Activated T-helper 2 cell treated with anti-CD3 and anti-CD28 coated beads, Interferon-gamma antibody, Interleukin-2, Interleukin-4, amounts not matched to agents 10 μg/mL and 5 μg/mL and 100 μg/mL, durations not matched to agents 14 hours and 24 hours and 36 hours (primary cell): Measurements from ENCODE around the gene SLC10A1. TPM values are rescaled to one million over a fixed set of nuclear protein-coding genes. Genes with fewer than 3 reads are reported as not detected.

Experiments
- DNase-seq: peaks from one replicate; pipeline ENCODE4 v3.0.0; 2021; ENCODE audit warnings: low spot score
- H3K27ac Mint-ChIP-seq: one replicate; pipeline ENCODE4 v1.8.0; 2021; ENCODE audit warnings: mixed read lengths
- H3K27me3 Mint-ChIP-seq: one replicate; pipeline ENCODE4 v1.8.0; 2021; ENCODE audit warnings: low read depth, mixed read lengths
- H3K36me3 Mint-ChIP-seq: one replicate; pipeline ENCODE4 v1.8.0; 2021; ENCODE audit warnings: low read depth, mixed read lengths
- H3K4me1 Mint-ChIP-seq: one replicate; pipeline ENCODE4 v1.8.0; 2021; ENCODE audit warnings: low read depth, mixed read lengths
- H3K4me3 Mint-ChIP-seq: one replicate; pipeline ENCODE4 v1.8.0; 2021; ENCODE audit warnings: low read depth, mild to moderate bottlenecking, moderate library complexity, mixed read lengths
- H3K9me3 Mint-ChIP-seq: one replicate; pipeline ENCODE4 v1.8.0; 2021; ENCODE audit warnings: mixed read lengths
- intact Hi-C: fragments of 100-400 bp; cut with micrococcal nuclease; formaldehyde crosslinking; loops from one replicate; pipeline ENCODE4 v1.15.1; 2023
- total RNA-seq: library from RNA; stranded (reverse); gene quantifications from 2 replicates; pipeline ENCODE4 v1.2.3, GENCODE V29; 2022

The SLC10A1 gene
- not detected in 2 replicates for total RNA-seq

- Mint-ChIP-seq H3K27me3 (peaks cover 5% of the 10 kb centered on the region), H3K36me3 (no peaks in the 10 kb centered on the region), H3K4me3 (no peak within 1 kb of the TSS), H3K4me1 (no peaks in the 10 kb centered on the region), H3K9me3 (no peaks in the 10 kb centered on the region), H3K27ac (no peak within 1 kb of the TSS)
- no peak for DNase-seq
- intact Hi-C loops = no loop called here
Measured at GRCh38 chr14:69796797-69797500, at the start of gene SLC10A1. SLC10A1 (minus strand) TSS chr14:69797241; CDS start chr14:69797155, 86 bp downstream.

DNA sequence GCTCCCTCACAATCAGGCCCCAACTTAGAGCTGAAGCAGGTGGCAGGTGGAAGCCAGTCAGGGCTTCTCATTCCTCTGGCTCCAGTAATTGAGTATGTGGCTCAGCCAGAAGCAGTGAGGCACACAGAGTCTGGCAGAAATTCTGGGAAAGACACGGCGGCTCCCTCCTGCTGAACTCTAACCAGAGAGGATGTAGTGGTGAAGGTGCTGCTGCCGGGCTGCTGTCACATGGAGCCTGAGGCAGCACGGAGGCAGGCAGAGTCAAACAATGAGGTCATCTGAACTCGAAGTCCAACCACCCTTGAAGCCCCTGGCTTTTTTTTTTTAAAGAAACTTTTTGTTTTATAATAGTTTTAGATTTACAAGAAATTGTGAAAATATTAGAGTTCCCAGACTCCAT, 48.7 kb upstream of the SLC10A1 start:
- H3K4me3 Mint-ChIP-seq = no peak overlapping the region
- intact Hi-C loops = no loop called here
- no peaks in the 10 kb centered on the region for H3K4me1 Mint-ChIP-seq
- no peak for DNase-seq
- no peaks in the 10 kb centered on the region for H3K9me3 Mint-ChIP-seq
- no peak overlapping the region for H3K27ac Mint-ChIP-seq
- no peaks in the 10 kb centered on the region for H3K36me3 Mint-ChIP-seq
- peaks cover 11% of the 10 kb centered on the region for H3K27me3 Mint-ChIP-seq

- H3K9me3 Mint-ChIP-seq = no peaks in the 10 kb centered on the region
- H3K27me3 Mint-ChIP-seq = peaks cover 11% of the 10 kb centered on the region
- H3K4me3 Mint-ChIP-seq = no peak overlapping the region
- intact Hi-C loops = no loop called here
- H3K4me1 Mint-ChIP-seq = no peaks in the 10 kb centered on the region
- no peaks in the 10 kb centered on the region for H3K36me3 Mint-ChIP-seq
- H3K27ac Mint-ChIP-seq = no peak overlapping the region
- no peak for DNase-seq
Measured at GRCh38 chr14:69845050-69845581, 48.1 kb upstream of the SLC10A1 start.

- Mint-ChIP-seq H3K4me1 (no peaks in the 10 kb centered on the region), H3K27me3 (peaks cover 11% of the 10 kb centered on the region), H3K9me3 (no peaks in the 10 kb centered on the region), H3K36me3 (no peaks in the 10 kb centered on the region), H3K4me3 (no peak overlapping the region), H3K27ac (no peak overlapping the region)
- intact Hi-C loops = no loop called here
- no peak for DNase-seq
Measured at GRCh38 chr14:69844171-69844570, 47.1 kb upstream of the SLC10A1 start.

GRCh38 chr14:69842686-69843420, 45.8 kb upstream of the SLC10A1 start:
- H3K27me3 Mint-ChIP-seq = peaks cover 7% of the 10 kb centered on the region
- intact Hi-C loops = no loop called here
- no peak overlapping the region for H3K4me3 Mint-ChIP-seq
- H3K36me3 Mint-ChIP-seq = no peaks in the 10 kb centered on the region
- no peaks in the 10 kb centered on the region for H3K4me1 Mint-ChIP-seq
- no peaks in the 10 kb centered on the region for H3K9me3 Mint-ChIP-seq
- no peak overlapping the region for H3K27ac Mint-ChIP-seq
- no peak for DNase-seq

- H3K36me3 Mint-ChIP-seq = no peaks in the 10 kb centered on the region
- no peak for DNase-seq
- H3K9me3 Mint-ChIP-seq = no peaks in the 10 kb centered on the region
- intact Hi-C loops = no loop called here
- H3K27ac Mint-ChIP-seq = no peak overlapping the region
- H3K27me3 Mint-ChIP-seq = peaks cover 4% of the 10 kb centered on the region
- H3K4me1 Mint-ChIP-seq = no peaks in the 10 kb centered on the region
- H3K4me3 Mint-ChIP-seq = no peak overlapping the region
Measured at GRCh38 chr14:69841656-69842055, 44.6 kb upstream of the SLC10A1 start.

- no peak overlapping the region for H3K27ac Mint-ChIP-seq
- intact Hi-C loops = no loop called here
- peaks cover 8% of the 10 kb centered on the region for H3K27me3 Mint-ChIP-seq
Measured at GRCh38 chr14:69839661-69840060, 42.6 kb upstream of the SLC10A1 start.

DNA sequence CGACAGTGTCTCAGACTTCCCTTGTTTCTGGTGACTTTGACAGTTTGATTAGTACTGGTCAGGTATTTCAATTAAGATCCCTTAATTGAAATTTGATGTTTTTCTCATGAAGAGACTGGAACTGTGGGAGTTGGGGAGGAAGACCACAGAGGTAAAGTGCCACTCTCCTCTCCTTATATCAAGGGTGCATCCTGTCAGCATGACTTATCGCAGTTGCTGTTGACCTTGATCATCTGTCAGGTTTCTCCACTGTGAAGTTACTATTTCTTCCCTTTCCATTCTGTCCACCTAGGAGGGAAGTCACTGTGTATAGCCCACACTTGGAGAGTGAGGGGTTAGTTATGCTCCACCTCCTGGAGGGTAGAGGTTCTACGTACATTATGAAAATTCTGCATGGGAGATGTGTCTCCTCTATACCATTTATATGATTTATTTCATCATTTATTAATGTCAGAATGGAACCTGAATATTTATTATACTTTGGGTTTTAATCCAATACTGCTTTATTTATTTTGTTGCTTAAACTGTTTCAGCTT, 41.9 kb upstream of the SLC10A1 start:
- Mint-ChIP-seq H3K9me3 (no peaks in the 10 kb centered on the region), H3K4me3 (no peak overlapping the region), H3K27me3 (peaks cover 11% of the 10 kb centered on the region), H3K36me3 (no peaks in the 10 kb centered on the region), H3K27ac (no peak overlapping the region), H3K4me1 (no peaks in the 10 kb centered on the region)
- intact Hi-C loops = no loop called here
- no peak for DNase-seq

More at GRCh38 chr14:69839661-69840060, 42.6 kb upstream of the SLC10A1 start:
- Mint-ChIP-seq H3K4me1 (no peaks in the 10 kb centered on the region), H3K4me3 (no peak overlapping the region), H3K36me3 (no peaks in the 10 kb centered on the region), H3K9me3 (no peaks in the 10 kb centered on the region)
- no peak for DNase-seq

DNA sequence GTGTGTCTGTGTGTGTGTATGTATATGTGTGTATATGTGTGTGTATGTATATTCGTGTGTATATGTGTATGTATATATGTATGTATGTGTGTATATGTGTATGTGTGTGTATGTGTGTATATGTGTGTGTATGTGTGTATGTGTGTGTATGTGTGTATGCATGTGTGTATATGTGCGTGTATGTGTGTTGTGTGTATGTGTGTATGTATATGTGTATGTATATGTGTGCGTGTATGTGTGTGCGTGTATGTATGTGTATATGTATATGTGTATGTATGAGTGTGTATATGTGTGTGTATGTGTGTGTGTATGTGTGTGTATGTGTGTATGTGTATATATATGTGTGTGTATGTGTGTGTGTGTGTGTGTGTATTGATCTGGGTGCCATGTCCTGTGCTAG, 31.8 kb upstream of the SLC10A1 start:
- H3K4me3 Mint-ChIP-seq = no peak overlapping the region
- no peaks in the 10 kb centered on the region for H3K4me1 Mint-ChIP-seq
- intact Hi-C loops = no loop called here
- DNase-seq = no peak
- peaks cover 14% of the 10 kb centered on the region for H3K27me3 Mint-ChIP-seq
- no peaks in the 10 kb centered on the region for H3K36me3 Mint-ChIP-seq
- no peak overlapping the region for H3K27ac Mint-ChIP-seq
- no peaks in the 10 kb centered on the region for H3K9me3 Mint-ChIP-seq

GRCh38 chr14:69828354-69828753, 31.3 kb upstream of the SLC10A1 start:
- no peak overlapping the region for H3K27ac Mint-ChIP-seq
- no peak overlapping the region for H3K4me3 Mint-ChIP-seq
- intact Hi-C loops = no loop called here
- no peaks in the 10 kb centered on the region for H3K4me1 Mint-ChIP-seq
- no peak for DNase-seq
- no peaks in the 10 kb centered on the region for H3K9me3 Mint-ChIP-seq
- H3K27me3 Mint-ChIP-seq = peaks cover 11% of the 10 kb centered on the region
- no peaks in the 10 kb centered on the region for H3K36me3 Mint-ChIP-seq

- H3K4me3 Mint-ChIP-seq = no peak overlapping the region
- DNase-seq = no peak
- H3K4me1 Mint-ChIP-seq = no peaks in the 10 kb centered on the region
- H3K36me3 Mint-ChIP-seq = no peaks in the 10 kb centered on the region
- H3K27ac Mint-ChIP-seq = no peak overlapping the region
- H3K27me3 Mint-ChIP-seq = peaks cover 11% of the 10 kb centered on the region
- H3K9me3 Mint-ChIP-seq = no peaks in the 10 kb centered on the region
- intact Hi-C loops = no loop called here
Measured at GRCh38 chr14:69827560-69827959, 30.5 kb upstream of the SLC10A1 start.

DNA sequence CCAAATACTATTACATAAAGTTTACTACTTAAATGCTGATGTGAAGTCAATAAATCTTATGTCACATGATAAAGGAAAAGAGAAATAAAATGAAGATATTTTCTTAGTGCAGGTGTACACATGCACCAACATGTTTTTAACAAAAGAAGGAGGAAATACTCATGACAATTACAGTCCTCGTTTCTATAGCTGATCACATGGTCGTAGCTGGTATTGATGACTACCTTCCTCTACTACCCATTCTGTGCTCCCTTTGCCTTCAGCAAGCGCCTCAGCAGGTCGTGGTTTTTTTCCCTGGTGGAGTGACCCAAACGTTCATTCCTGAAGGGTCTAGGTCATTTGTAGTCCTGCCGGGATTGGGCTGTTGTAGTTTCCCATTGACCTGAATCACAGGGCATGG, 25.4 kb upstream of the SLC10A1 start:
- no peaks in the 10 kb centered on the region for H3K9me3 Mint-ChIP-seq
- no peak overlapping the region for H3K4me3 Mint-ChIP-seq
- no peak for DNase-seq
- intact Hi-C loops = no loop called here
- H3K4me1 Mint-ChIP-seq = peaks cover 4% of the 10 kb centered on the region
- H3K27ac Mint-ChIP-seq = no peak overlapping the region
- H3K27me3 Mint-ChIP-seq = peaks cover 8% of the 10 kb centered on the region
- H3K36me3 Mint-ChIP-seq = no peaks in the 10 kb centered on the region

GRCh38 chr14:69820991-69821390, 23.9 kb upstream of the SLC10A1 start:
- Mint-ChIP-seq H3K27ac (no peak overlapping the region), H3K4me3 (no peak overlapping the region), H3K36me3 (no peaks in the 10 kb centered on the region), H3K27me3 (peaks cover 2% of the 10 kb centered on the region), H3K9me3 (no peaks in the 10 kb centered on the region), H3K4me1 (peaks cover 4% of the 10 kb centered on the region)
- intact Hi-C loops = no loop called here
- no peak for DNase-seq
